Measurements from ENCODE around the gene SPI1. TPM values are rescaled to one million over a fixed set of nuclear protein-coding genes. Genes with fewer than 3 reads are reported as not detected.

SPI1 gene
- total RNA-seq, 1 donor from 2014 or later, result not detected

DNA sequence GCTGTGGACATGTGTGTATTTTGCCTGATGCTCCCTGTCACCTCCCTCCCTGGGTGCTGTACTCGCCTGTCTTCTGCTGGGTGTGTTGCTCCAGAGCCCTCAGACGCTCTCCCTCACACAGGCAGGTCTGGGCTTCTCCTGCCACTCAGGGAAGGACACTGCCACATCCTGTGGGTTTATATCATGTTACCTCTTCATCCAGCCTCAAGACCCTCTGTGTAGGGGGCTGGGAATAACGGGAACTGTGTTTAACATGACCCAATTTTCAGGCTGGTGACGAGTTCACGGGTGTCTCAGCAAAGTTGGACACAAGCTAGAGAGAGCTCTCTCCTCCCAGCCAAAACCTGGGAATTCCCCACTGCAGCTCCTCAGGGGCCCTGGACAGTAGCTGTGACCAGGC lies 50.4 kb downstream of the SPI1 start:
- Mint-ChIP-seq H3K4me1 (no peaks in the 10 kb centered on the region), H3K27ac (ENCODE audit: unreplicated experiment) (peak overlapping the region; percentile 92), H3K4me3 (no peak overlapping the region), H3K36me3 (ENCODE audit: low read depth) (peaks cover 7% of the 10 kb centered on the region), H3K9me3 (no peaks in the 10 kb centered on the region), H3K27me3 (ENCODE audit: low read depth) (no peaks in the 10 kb centered on the region)
- TF ChIP-seq CTCF (conservative IDR thresholded peaks at IDR 0.05), result no peak
- no peak for DNase-seq (ENCODE audit: low read depth, low spot score)

DNA sequence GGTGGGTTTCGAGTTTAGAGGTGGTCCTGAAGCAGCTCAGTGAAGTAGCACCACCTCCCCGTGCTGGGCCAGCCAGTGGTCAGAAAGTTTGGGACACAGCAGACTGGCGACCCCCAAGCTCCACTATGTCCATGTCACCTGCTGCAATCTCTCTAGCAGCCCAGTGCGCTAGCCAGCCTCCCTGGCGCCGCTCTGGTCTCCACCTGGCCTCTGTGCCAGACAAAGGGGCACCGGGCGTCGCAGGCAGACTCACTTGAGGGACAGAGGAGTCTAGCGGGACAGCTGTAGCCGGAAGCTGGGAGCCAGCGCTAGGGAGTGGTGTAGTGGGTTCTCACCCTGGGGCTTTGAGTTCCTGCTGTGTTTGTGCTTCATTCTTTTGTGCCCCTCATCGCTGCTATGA lies 51.3 kb downstream of the SPI1 start:
- H3K27me3 Mint-ChIP-seq (ENCODE audit: low read depth), result no peaks in the 10 kb centered on the region
- H3K36me3 Mint-ChIP-seq (ENCODE audit: low read depth), result peaks cover 7% of the 10 kb centered on the region
- H3K4me3 Mint-ChIP-seq, result no peak overlapping the region
- H3K9me3 Mint-ChIP-seq, result no peaks in the 10 kb centered on the region
- H3K4me1 Mint-ChIP-seq, result no peaks in the 10 kb centered on the region
- no peak for TF ChIP-seq CTCF (conservative IDR thresholded peaks at IDR 0.05)
- no peak for DNase-seq (ENCODE audit: low read depth, low spot score)
- no peak overlapping the region for H3K27ac Mint-ChIP-seq (ENCODE audit: unreplicated experiment)

GRCh38 chr11:47326198-47326597 lies 52.1 kb downstream of the SPI1 start:
- no peaks in the 10 kb centered on the region for H3K4me1 Mint-ChIP-seq
- DNase-seq (ENCODE audit: low read depth, low spot score), result no peak
- H3K9me3 Mint-ChIP-seq, result no peaks in the 10 kb centered on the region
- H3K4me3 Mint-ChIP-seq, result no peak overlapping the region
- H3K27me3 Mint-ChIP-seq (ENCODE audit: low read depth), result no peaks in the 10 kb centered on the region
- H3K27ac Mint-ChIP-seq (ENCODE audit: unreplicated experiment), result no peak overlapping the region
- TF ChIP-seq CTCF (conservative IDR thresholded peaks at IDR 0.05), result no peak
- peaks cover 7% of the 10 kb centered on the region for H3K36me3 Mint-ChIP-seq (ENCODE audit: low read depth)

GRCh38 chr11:47325271-47326041 lies 52.9 kb downstream of the SPI1 start:
- Mint-ChIP-seq H3K9me3 (no peaks in the 10 kb centered on the region), H3K4me1 (no peaks in the 10 kb centered on the region), H3K36me3 (ENCODE audit: low read depth) (peaks cover 7% of the 10 kb centered on the region), H3K27ac (ENCODE audit: unreplicated experiment) (no peak overlapping the region), H3K27me3 (ENCODE audit: low read depth) (no peaks in the 10 kb centered on the region), H3K4me3 (no peak overlapping the region)
- DNase-seq (ENCODE audit: low read depth, low spot score), result no peak
- TF ChIP-seq CTCF (conservative IDR thresholded peaks at IDR 0.05), result no peak

DNA sequence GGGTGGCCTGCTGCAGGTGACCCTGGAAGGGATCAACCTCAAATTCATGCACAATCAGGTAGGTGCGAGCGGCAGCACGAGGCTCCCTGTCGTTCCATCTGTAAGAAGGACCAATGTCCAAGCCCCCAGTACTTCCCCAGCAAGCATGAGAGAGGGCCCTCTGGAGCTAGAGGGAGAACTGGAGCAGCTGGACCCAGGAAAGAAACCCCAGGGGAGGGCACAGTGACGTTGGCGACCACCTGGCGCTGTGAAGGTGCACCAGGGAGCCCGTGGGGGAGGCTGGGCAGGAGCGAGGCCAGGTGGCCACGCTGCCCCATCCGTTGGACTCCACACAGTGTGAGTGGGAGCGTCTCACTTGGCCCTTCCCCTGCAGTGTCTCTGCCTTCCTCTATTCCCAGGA lies 53.8 kb downstream of the SPI1 start:
- TF ChIP-seq CTCF (conservative IDR thresholded peaks at IDR 0.05), result no peak

More for the DNA sequence above, 53.8 kb downstream of the SPI1 start:
- no peaks in the 10 kb centered on the region for H3K27me3 Mint-ChIP-seq (ENCODE audit: low read depth)
- no peak for DNase-seq (ENCODE audit: low read depth, low spot score)
- no peaks in the 10 kb centered on the region for H3K4me1 Mint-ChIP-seq
- peaks cover 7% of the 10 kb centered on the region for H3K36me3 Mint-ChIP-seq (ENCODE audit: low read depth)
- H3K27ac Mint-ChIP-seq (ENCODE audit: unreplicated experiment), result no peak overlapping the region
- no peaks in the 10 kb centered on the region for H3K9me3 Mint-ChIP-seq
- no peak overlapping the region for H3K4me3 Mint-ChIP-seq
